ENCODE results near the gene GDPD5.

GRCh38 chr11:75481922-75482606 lies 43.7 kb downstream of the GDPD5 start:
- TF ChIP-seq SMAD3 (CRISPR knock-in tag; IDR thresholded peaks at IDR 0.05; ENCODE audit: borderline replicate concordance) (no peak), GABPB1 (CRISPR knock-in tag; IDR thresholded peaks at IDR 0.05) (no peak)
